ENCODE results near the gene ADAM12. TPM values are rescaled to one million over a fixed set of nuclear protein-coding genes. Genes with fewer than 3 reads are reported as not detected.
A peak's percentile ranks its signal among the peaks of the same experiment; 100 is the strongest.

ADAM12 gene
- total and polyA plus RNA-seq, 9 of the 15 experiments (the other 6 are each of a cell fraction or from before 2014, with no cell fraction given), result not detected

DNA sequence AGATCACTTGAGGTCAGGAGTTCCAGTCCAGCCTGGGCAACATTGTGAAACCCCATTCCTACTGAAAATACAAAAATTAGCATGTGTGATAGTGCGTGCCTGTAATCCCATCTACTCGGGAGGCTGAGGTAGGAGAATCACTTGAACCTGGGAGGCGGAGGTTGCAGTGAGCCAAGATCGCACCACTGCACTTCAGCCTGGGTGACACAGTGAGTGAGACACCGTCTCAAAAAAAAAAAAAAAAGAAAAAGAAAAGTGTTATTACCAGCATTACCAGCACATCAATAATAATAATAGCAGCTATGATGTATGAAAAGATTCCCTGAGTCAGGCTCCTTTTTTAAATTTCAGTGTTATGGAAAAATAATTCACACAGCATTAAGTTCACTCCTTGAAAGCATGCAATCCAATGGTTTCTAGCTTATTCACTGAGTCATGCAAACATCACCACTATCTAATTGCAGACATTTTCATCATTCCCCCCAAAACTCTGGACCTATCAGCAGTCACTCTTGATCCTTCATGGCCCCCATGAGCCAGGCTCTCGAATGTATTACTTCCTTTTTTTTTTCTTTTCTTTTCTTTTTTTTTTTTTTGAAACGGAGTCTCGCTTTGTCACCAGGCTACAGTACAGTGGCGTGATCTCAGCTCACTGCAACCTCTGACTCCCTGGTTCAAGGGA, 263.5 kb downstream of the ADAM12 start (continued):
- TF ChIP-seq, protein P1, sequence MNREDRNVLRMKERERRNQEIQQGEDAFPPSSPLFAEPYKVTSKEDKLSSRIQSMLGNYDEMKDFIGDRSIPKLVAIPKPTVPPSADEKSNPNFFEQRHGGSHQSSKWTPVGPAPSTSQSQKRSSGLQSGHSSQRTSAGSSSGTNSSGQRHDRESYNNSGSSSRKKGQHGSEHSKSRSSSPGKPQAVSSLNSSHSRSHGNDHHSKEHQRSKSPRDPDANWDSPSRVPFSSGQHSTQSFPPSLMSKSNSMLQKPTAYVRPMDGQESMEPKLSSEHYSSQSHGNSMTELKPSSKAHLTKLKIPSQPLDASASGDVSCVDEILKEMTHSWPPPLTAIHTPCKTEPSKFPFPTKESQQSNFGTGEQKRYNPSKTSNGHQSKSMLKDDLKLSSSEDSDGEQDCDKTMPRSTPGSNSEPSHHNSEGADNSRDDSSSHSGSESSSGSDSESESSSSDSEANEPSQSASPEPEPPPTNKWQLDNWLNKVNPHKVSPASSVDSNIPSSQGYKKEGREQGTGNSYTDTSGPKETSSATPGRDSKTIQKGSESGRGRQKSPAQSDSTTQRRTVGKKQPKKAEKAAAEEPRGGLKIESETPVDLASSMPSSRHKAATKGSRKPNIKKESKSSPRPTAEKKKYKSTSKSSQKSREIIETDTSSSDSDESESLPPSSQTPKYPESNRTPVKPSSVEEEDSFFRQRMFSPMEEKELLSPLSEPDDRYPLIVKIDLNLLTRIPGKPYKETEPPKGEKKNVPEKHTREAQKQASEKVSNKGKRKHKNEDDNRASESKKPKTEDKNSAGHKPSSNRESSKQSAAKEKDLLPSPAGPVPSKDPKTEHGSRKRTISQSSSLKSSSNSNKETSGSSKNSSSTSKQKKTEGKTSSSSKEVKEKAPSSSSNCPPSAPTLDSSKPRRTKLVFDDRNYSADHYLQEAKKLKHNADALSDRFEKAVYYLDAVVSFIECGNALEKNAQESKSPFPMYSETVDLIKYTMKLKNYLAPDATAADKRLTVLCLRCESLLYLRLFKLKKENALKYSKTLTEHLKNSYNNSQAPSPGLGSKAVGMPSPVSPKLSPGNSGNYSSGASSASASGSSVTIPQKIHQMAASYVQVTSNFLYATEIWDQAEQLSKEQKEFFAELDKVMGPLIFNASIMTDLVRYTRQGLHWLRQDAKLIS (CRISPR knock-in tag; IDR thresholded peaks at IDR 0.05), result no peak
- TF ChIP-seq TCF7 (IDR thresholded peaks at IDR 0.05; ENCODE audit: borderline replicate concordance), result no peak
- TF ChIP-seq, protein P2, sequence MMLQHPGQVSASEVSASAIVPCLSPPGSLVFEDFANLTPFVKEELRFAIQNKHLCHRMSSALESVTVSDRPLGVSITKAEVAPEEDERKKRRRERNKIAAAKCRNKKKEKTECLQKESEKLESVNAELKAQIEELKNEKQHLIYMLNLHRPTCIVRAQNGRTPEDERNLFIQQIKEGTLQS (IDR thresholded peaks at IDR 0.05), result peak; percentile 67
- TF ChIP-seq, protein P2 (CRISPR knock-in tag; conservative IDR thresholded peaks at IDR 0.05), result no peak
- no peak for TF ChIP-seq PML (IDR thresholded peaks at IDR 0.05; ENCODE audit: low read length)
- no peak for TF ChIP-seq LARP7 (IDR thresholded peaks at IDR 0.05)
- no peak for TF ChIP-seq ZNF316 (IDR thresholded peaks at IDR 0.05)
- 0 out of 2 replicates have a peak, but pooled peaks have one; percentile 5 for TF ChIP-seq JUND (IDR thresholded peaks at IDR 0.05; ENCODE audit: borderline replicate concordance, low read depth, low read length)
- TF ChIP-seq JUND (tag; IDR thresholded peaks at IDR 0.05; ENCODE audit: borderline replicate concordance, low read depth, low read length), result no peak
- peak; percentile 37; the same call in 1 of the 2 replicates for TF ChIP-seq NFE2 (IDR thresholded peaks at IDR 0.05; ENCODE audit: low read depth)
- peak; percentile 49; the same call in 1 of the 2 replicates for TF ChIP-seq ZNF384 (IDR thresholded peaks at IDR 0.05; ENCODE audit: low read depth, low read length)
- TF ChIP-seq CEBPG (CRISPR knock-in tag; IDR thresholded peaks at IDR 0.05), result no peak
- peak in 1 of 2 experiments; percentile 76; a peak in 2 of 4 replicates for TF ChIP-seq CEBPG (tag; conservative IDR thresholded peaks at IDR 0.05 in 1 of 2, IDR thresholded peaks at IDR 0.05 in 1 of 2)
- TF ChIP-seq ZNF589 (CRISPR knock-in tag; IDR thresholded peaks at IDR 0.05; ENCODE audit: low read depth), result peak; percentile 67; the same call in 1 of the 2 replicates
- peak; percentile 37; the same call in 1 of the 2 replicates for TF ChIP-seq L3MBTL2 (IDR thresholded peaks at IDR 0.05)

All from K562 (cell line).